ENCODE measurements around the gene NMT1. TPM values are rescaled to one million over a fixed set of nuclear protein-coding genes. Genes with fewer than 3 reads are reported as not detected.

The NMT1 gene
- 100 to 1,000 TPM; 103 to 104 TPM for total RNA-seq
- polyA plus RNA-seq: 100 to 1,000 TPM in 1 of 2 donors, 10 to 100 TPM in 1; 33.8 to 124 TPM
- long read RNA-seq, donor 1, full-length matches to known transcripts: 7 of 51 reads
- long read RNA-seq, donor 1, partial matches to known transcripts: 7 of 51 reads
- long read RNA-seq, donor 1, other reads (novel, unspliced or antisense): 37 of 51 reads
- long read RNA-seq, donor 2, full-length matches to known transcripts: 12 of 44 reads
- long read RNA-seq, donor 2, partial matches to known transcripts: 15 of 44 reads
- long read RNA-seq, donor 2, other reads (novel, unspliced or antisense): 17 of 44 reads

- intact Hi-C loops (cut with DNase I): loop anchor here (2.0 to 5.0 kb wide), 3 partner anchors 32 to 64 kb away; no protein-coding TSS in a partner anchor
- Histone ChIP-seq H3K9me3 (ENCODE audit: control insufficient read depth, low read length) (no peaks in the 10 kb centered on the region), H3K36me3 (ENCODE audit: control insufficient read depth in 1 of 2, insufficient read depth in 2 of 2, low read length in 1 of 2) (no peaks in the 10 kb centered on the region), H3K4me3 (ENCODE audit: low read length in 2 of 2) (peak within 1 kb of the TSS; percentile 79 to 95), H3K27ac (ENCODE audit: low read depth in 1 of 2, low read length in 2 of 2) (peak within 1 kb of the TSS; percentile 34 to 94), H3K27me3 (ENCODE audit: control insufficient read depth in 1 of 2, insufficient read depth in 2 of 2, low read length in 1 of 2) (no peaks in the 10 kb centered on the region), H3K4me1 (ENCODE audit: control insufficient read depth in 1 of 2, insufficient read depth in 2 of 2, low read length in 2 of 2) (peaks cover 0 to 3% of the 10 kb centered on the region in 2 donors)
- 1% methylated on average over 50 of the region's 50 CpGs for WGBS, 2 donors
- DNase-seq (peak; percentile 98), ATAC-seq (ENCODE audit: low FRiP score) (peak; percentile 99)
Measured at GRCh38 chr17:45060797-45061605, at the start of gene NMT1. NMT1 (plus strand) TSS chr17:45061317; CDS start chr17:45061330, 13 bp downstream.

- H3K4me1 ChIP-seq (ENCODE audit: control insufficient read depth in 1 of 2, insufficient read depth in 2 of 2, low read length in 2 of 2): no peaks in the 10 kb centered on the region
- H3K27me3 ChIP-seq (ENCODE audit: control insufficient read depth in 1 of 2, insufficient read depth in 2 of 2, low read length in 1 of 2): no peaks in the 10 kb centered on the region
- 99 to 100% methylated on average over 1 of the region's 1 CpG for WGBS, 2 donors
- no peak for ATAC-seq (ENCODE audit: low FRiP score)
- intact Hi-C loops (cut with DNase I): no loop called here
- no peak for DNase-seq
- no peaks in the 10 kb centered on the region for H3K36me3 ChIP-seq (ENCODE audit: control insufficient read depth in 1 of 2, insufficient read depth in 2 of 2, low read length in 1 of 2)
- no peak overlapping the region for H3K27ac ChIP-seq (ENCODE audit: low read depth in 1 of 2, low read length in 2 of 2)
- no peaks in the 10 kb centered on the region for H3K9me3 ChIP-seq (ENCODE audit: control insufficient read depth, low read length)
- no peak overlapping the region for H3K4me3 ChIP-seq (ENCODE audit: low read length in 2 of 2)
Measured at GRCh38 chr17:45011767-45012166, 49.4 kb upstream of the NMT1 start.

GRCh38 chr17:45013021-45013997 is 47.8 kb upstream of the NMT1 start:
- Histone ChIP-seq H3K9me3 (ENCODE audit: control insufficient read depth, low read length) (no peaks in the 10 kb centered on the region), H3K27me3 (ENCODE audit: control insufficient read depth in 1 of 2, insufficient read depth in 2 of 2, low read length in 1 of 2) (no peaks in the 10 kb centered on the region), H3K36me3 (ENCODE audit: control insufficient read depth in 1 of 2, insufficient read depth in 2 of 2, low read length in 1 of 2) (no peaks in the 10 kb centered on the region), H3K4me3 (ENCODE audit: low read length in 2 of 2) (no peak overlapping the region), H3K4me1 (ENCODE audit: control insufficient read depth in 1 of 2, insufficient read depth in 2 of 2, low read length in 2 of 2) (no peaks in the 10 kb centered on the region), H3K27ac (ENCODE audit: low read depth in 1 of 2, low read length in 2 of 2) (no peak overlapping the region)
- intact Hi-C loops (cut with DNase I): no loop called here
- DNase-seq: peak in 1 of 2 donors; percentile 71
- 41% methylated on average over 17 of the region's 17 CpGs for WGBS, 2 donors
- ATAC-seq (ENCODE audit: low FRiP score): peak; percentile 43

- no peaks in the 10 kb centered on the region for H3K27me3 ChIP-seq (ENCODE audit: control insufficient read depth in 1 of 2, insufficient read depth in 2 of 2, low read length in 1 of 2)
- H3K36me3 ChIP-seq (ENCODE audit: control insufficient read depth in 1 of 2, insufficient read depth in 2 of 2, low read length in 1 of 2): no peaks in the 10 kb centered on the region
- DNase-seq: no peak
- intact Hi-C loops (cut with DNase I): no loop called here
- 37 to 38% methylated on average over 7 of the region's 7 CpGs for WGBS, 2 donors
- H3K4me3 ChIP-seq (ENCODE audit: low read length in 2 of 2): no peak overlapping the region
- no peaks in the 10 kb centered on the region for H3K4me1 ChIP-seq (ENCODE audit: control insufficient read depth in 1 of 2, insufficient read depth in 2 of 2, low read length in 2 of 2)
- H3K9me3 ChIP-seq (ENCODE audit: control insufficient read depth, low read length): no peaks in the 10 kb centered on the region
- no peak for ATAC-seq (ENCODE audit: low FRiP score)
- no peak overlapping the region for H3K27ac ChIP-seq (ENCODE audit: low read depth in 1 of 2, low read length in 2 of 2)
Measured at GRCh38 chr17:45016237-45016636, 44.9 kb upstream of the NMT1 start.

- Histone ChIP-seq H3K27ac (ENCODE audit: low read depth in 1 of 2, low read length in 2 of 2) (no peak overlapping the region), H3K27me3 (ENCODE audit: control insufficient read depth in 1 of 2, insufficient read depth in 2 of 2, low read length in 1 of 2) (no peaks in the 10 kb centered on the region), H3K9me3 (ENCODE audit: control insufficient read depth, low read length) (no peaks in the 10 kb centered on the region), H3K36me3 (ENCODE audit: control insufficient read depth in 1 of 2, insufficient read depth in 2 of 2, low read length in 1 of 2) (no peaks in the 10 kb centered on the region), H3K4me3 (ENCODE audit: low read length in 2 of 2) (no peak overlapping the region), H3K4me1 (ENCODE audit: control insufficient read depth in 1 of 2, insufficient read depth in 2 of 2, low read length in 2 of 2) (no peaks in the 10 kb centered on the region)
- 69% methylated on average over 5 of the region's 5 CpGs for WGBS, 2 donors
- no peak for ATAC-seq (ENCODE audit: low FRiP score)
- intact Hi-C loops (cut with DNase I): no loop called here
- no peak for DNase-seq
Measured at GRCh38 chr17:45016823-45017222, 44.3 kb upstream of the NMT1 start.

GRCh38 chr17:45018514-45018847 is 42.6 kb upstream of the NMT1 start:
- ATAC-seq (ENCODE audit: low FRiP score): no peak
- no peak for DNase-seq
- no peak overlapping the region for H3K4me3 ChIP-seq (ENCODE audit: low read length in 2 of 2)
- H3K27ac ChIP-seq (ENCODE audit: low read depth in 1 of 2, low read length in 2 of 2): no peak overlapping the region
- 25 to 34% methylated on average over 4 of the region's 4 CpGs for WGBS, 2 donors
- H3K9me3 ChIP-seq (ENCODE audit: control insufficient read depth, low read length): no peaks in the 10 kb centered on the region
- intact Hi-C loops (cut with DNase I): no loop called here
- no peaks in the 10 kb centered on the region for H3K36me3 ChIP-seq (ENCODE audit: control insufficient read depth in 1 of 2, insufficient read depth in 2 of 2, low read length in 1 of 2)
- H3K4me1 ChIP-seq (ENCODE audit: control insufficient read depth in 1 of 2, insufficient read depth in 2 of 2, low read length in 2 of 2): no peaks in the 10 kb centered on the region
- no peaks in the 10 kb centered on the region for H3K27me3 ChIP-seq (ENCODE audit: control insufficient read depth in 1 of 2, insufficient read depth in 2 of 2, low read length in 1 of 2)

- Histone ChIP-seq H3K36me3 (ENCODE audit: control insufficient read depth in 1 of 2, insufficient read depth in 2 of 2, low read length in 1 of 2) (no peaks in the 10 kb centered on the region), H3K27me3 (ENCODE audit: control insufficient read depth in 1 of 2, insufficient read depth in 2 of 2, low read length in 1 of 2) (no peaks in the 10 kb centered on the region), H3K4me3 (ENCODE audit: low read length in 2 of 2) (peak overlapping the region; percentile 29 to 57), H3K9me3 (ENCODE audit: control insufficient read depth, low read length) (no peaks in the 10 kb centered on the region), H3K27ac (ENCODE audit: low read depth in 1 of 2, low read length in 2 of 2) (no peak overlapping the region), H3K4me1 (ENCODE audit: control insufficient read depth in 1 of 2, insufficient read depth in 2 of 2, low read length in 2 of 2) (no peaks in the 10 kb centered on the region)
- peak in 1 of 2 donors; percentile 83 for DNase-seq
- peak; percentile 69 for ATAC-seq (ENCODE audit: low FRiP score)
- 3 to 4% methylated on average over 78 to 82 of the region's 82 CpGs for WGBS, 2 donors
- intact Hi-C loops (cut with DNase I): no loop called here
Measured at GRCh38 chr17:45018848-45019711, 42.0 kb upstream of the NMT1 start.

Data from aorta (tissue), 5 donors.